ENCODE measurements around the gene NPY. TPM values are rescaled to one million over a fixed set of nuclear protein-coding genes. Genes with fewer than 3 reads are reported as not detected.

The NPY gene
- total and polyA plus RNA-seq, 10 of the 15 experiments (the other 5 are each of a cell fraction or from before 2014, with no cell fraction given) = not detected

DNA sequence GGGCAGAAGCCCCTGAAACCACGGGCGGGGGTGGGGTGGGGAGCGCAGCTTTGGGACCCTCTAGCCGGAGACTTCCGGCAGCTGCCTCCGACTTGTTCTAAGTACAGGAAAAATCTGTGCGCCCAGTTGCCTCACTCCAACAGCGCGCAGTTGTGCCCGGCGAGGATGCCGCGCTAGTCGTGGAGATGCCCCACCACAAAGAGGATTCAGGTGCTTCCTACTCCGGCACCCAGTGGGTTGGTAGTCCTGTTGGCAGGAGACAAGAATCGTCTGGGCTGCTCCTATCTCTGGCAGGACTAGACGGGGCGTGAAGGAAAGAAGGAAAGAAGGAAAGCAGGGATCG, 465 bp upstream of the NPY start (continued):
- TF ChIP-seq, protein P1, sequence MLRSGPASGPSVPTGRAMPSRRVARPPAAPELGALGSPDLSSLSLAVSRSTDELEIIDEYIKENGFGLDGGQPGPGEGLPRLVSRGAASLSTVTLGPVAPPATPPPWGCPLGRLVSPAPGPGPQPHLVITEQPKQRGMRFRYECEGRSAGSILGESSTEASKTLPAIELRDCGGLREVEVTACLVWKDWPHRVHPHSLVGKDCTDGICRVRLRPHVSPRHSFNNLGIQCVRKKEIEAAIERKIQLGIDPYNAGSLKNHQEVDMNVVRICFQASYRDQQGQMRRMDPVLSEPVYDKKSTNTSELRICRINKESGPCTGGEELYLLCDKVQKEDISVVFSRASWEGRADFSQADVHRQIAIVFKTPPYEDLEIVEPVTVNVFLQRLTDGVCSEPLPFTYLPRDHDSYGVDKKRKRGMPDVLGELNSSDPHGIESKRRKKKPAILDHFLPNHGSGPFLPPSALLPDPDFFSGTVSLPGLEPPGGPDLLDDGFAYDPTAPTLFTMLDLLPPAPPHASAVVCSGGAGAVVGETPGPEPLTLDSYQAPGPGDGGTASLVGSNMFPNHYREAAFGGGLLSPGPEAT (IDR thresholded peaks at IDR 0.05; ENCODE audit: low read depth) = no peak
- TF ChIP-seq, protein P2, sequence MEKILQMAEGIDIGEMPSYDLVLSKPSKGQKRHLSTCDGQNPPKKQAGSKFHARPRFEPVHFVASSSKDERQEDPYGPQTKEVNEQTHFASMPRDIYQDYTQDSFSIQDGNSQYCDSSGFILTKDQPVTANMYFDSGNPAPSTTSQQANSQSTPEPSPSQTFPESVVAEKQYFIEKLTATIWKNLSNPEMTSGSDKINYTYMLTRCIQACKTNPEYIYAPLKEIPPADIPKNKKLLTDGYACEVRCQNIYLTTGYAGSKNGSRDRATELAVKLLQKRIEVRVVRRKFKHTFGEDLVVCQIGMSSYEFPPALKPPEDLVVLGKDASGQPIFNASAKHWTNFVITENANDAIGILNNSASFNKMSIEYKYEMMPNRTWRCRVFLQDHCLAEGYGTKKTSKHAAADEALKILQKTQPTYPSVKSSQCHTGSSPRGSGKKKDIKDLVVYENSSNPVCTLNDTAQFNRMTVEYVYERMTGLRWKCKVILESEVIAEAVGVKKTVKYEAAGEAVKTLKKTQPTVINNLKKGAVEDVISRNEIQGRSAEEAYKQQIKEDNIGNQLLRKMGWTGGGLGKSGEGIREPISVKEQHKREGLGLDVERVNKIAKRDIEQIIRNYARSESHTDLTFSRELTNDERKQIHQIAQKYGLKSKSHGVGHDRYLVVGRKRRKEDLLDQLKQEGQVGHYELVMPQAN (conservative IDR thresholded peaks at IDR 0.05) = no peak
- TF ChIP-seq WRNIP1 (IDR thresholded peaks at IDR 0.05; ENCODE audit: borderline replicate concordance, low read depth, low read length) (no peak), NBN (IDR thresholded peaks at IDR 0.05) (no peak), MYB (IDR thresholded peaks at IDR 0.05; ENCODE audit: borderline replicate concordance, low read depth, low read length) (no peak), ZNF274 (IDR thresholded peaks at IDR 0.05; ENCODE audit: insufficient read depth, insufficient read length) (no peak)
- TF ChIP-seq, protein P3, sequence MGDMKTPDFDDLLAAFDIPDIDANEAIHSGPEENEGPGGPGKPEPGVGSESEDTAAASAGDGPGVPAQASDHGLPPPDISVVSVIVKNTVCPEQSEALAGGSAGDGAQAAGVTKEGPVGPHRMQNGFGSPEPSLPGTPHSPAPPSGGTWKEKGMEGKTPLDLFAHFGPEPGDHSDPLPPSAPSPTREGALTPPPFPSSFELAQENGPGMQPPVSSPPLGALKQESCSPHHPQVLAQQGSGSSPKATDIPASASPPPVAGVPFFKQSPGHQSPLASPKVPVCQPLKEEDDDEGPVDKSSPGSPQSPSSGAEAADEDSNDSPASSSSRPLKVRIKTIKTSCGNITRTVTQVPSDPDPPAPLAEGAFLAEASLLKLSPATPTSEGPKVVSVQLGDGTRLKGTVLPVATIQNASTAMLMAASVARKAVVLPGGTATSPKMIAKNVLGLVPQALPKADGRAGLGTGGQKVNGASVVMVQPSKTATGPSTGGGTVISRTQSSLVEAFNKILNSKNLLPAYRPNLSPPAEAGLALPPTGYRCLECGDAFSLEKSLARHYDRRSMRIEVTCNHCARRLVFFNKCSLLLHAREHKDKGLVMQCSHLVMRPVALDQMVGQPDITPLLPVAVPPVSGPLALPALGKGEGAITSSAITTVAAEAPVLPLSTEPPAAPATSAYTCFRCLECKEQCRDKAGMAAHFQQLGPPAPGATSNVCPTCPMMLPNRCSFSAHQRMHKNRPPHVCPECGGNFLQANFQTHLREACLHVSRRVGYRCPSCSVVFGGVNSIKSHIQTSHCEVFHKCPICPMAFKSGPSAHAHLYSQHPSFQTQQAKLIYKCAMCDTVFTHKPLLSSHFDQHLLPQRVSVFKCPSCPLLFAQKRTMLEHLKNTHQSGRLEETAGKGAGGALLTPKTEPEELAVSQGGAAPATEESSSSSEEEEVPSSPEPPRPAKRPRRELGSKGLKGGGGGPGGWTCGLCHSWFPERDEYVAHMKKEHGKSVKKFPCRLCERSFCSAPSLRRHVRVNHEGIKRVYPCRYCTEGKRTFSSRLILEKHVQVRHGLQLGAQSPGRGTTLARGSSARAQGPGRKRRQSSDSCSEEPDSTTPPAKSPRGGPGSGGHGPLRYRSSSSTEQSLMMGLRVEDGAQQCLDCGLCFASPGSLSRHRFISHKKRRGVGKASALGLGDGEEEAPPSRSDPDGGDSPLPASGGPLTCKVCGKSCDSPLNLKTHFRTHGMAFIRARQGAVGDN (IDR thresholded peaks at IDR 0.05) = no peak

Data from GM12878 (cell line).